ENCODE data around the gene SRRM1. TPM values are rescaled to one million over a fixed set of nuclear protein-coding genes. Genes with fewer than 3 reads are reported as not detected.
"Not testable (repeated sequence)": the region's sequence is repeated elsewhere in the genome, so short reads cannot be mapped to it uniquely, and the experiment has no call there.

The SRRM1 gene
- total RNA-seq, 1 donor from 2014 or later = 58.4 TPM

GRCh38 chr1:24693827-24694379, 50.8 kb downstream of the SRRM1 start:
- no peak for TF ChIP-seq CTCF (IDR thresholded peaks at IDR 0.05; ENCODE audit: insufficient read depth, low read length, poor library complexity, severe bottlenecking)
- Histone ChIP-seq H3K27me3 (ENCODE audit: control insufficient read depth, insufficient read depth, low read length) (no peaks in the 10 kb centered on the region), H3K36me3 (ENCODE audit: control insufficient read depth, insufficient read depth, low read length) (no peaks in the 10 kb centered on the region), H3K4me3 (ENCODE audit: low read depth, low read length) (no peak overlapping the region)
- no peak for DNase-seq (ENCODE audit: low read depth)

- no peak overlapping the region for H3K4me3 ChIP-seq (ENCODE audit: low read depth, low read length)
- H3K27me3 ChIP-seq (ENCODE audit: control insufficient read depth, insufficient read depth, low read length) = no peaks in the 10 kb centered on the region
- no peak for DNase-seq (ENCODE audit: low read depth)
- TF ChIP-seq CTCF (IDR thresholded peaks at IDR 0.05; ENCODE audit: insufficient read depth, low read length, poor library complexity, severe bottlenecking) = no peak
- H3K36me3 ChIP-seq (ENCODE audit: control insufficient read depth, insufficient read depth, low read length) = no peaks in the 10 kb centered on the region
Observed at GRCh38 chr1:24694380-24694843, 51.3 kb downstream of the SRRM1 start.

GRCh38 chr1:24695202-24695974, 52.3 kb downstream of the SRRM1 start:
- Histone ChIP-seq H3K36me3 (ENCODE audit: control insufficient read depth, insufficient read depth, low read length) (no peaks in the 10 kb centered on the region), H3K4me3 (ENCODE audit: low read depth, low read length) (no peak overlapping the region), H3K27me3 (ENCODE audit: control insufficient read depth, insufficient read depth, low read length) (no peaks in the 10 kb centered on the region)
- TF ChIP-seq CTCF (IDR thresholded peaks at IDR 0.05; ENCODE audit: insufficient read depth, low read length, poor library complexity, severe bottlenecking) = no peak
- DNase-seq (ENCODE audit: low read depth) = no peak

- no peak for DNase-seq (ENCODE audit: low read depth)
- TF ChIP-seq CTCF (IDR thresholded peaks at IDR 0.05; ENCODE audit: insufficient read depth, low read length, poor library complexity, severe bottlenecking) = no peak
- H3K36me3 ChIP-seq (ENCODE audit: control insufficient read depth, insufficient read depth, low read length) = no peaks in the 10 kb centered on the region
- H3K27me3 ChIP-seq (ENCODE audit: control insufficient read depth, insufficient read depth, low read length) = no peaks in the 10 kb centered on the region
- no peak overlapping the region for H3K4me3 ChIP-seq (ENCODE audit: low read depth, low read length)
Observed at GRCh38 chr1:24696041-24696755, 53.1 kb downstream of the SRRM1 start.

- Histone ChIP-seq H3K27me3 (ENCODE audit: control insufficient read depth, insufficient read depth, low read length) (no peaks in the 10 kb centered on the region), H3K4me3 (ENCODE audit: low read depth, low read length) (no peak overlapping the region), H3K36me3 (ENCODE audit: control insufficient read depth, insufficient read depth, low read length) (no peaks in the 10 kb centered on the region)
- no peak for TF ChIP-seq CTCF (IDR thresholded peaks at IDR 0.05; ENCODE audit: insufficient read depth, low read length, poor library complexity, severe bottlenecking)
- DNase-seq (ENCODE audit: low read depth) = no peak
Observed at GRCh38 chr1:24696756-24697330, 53.7 kb downstream of the SRRM1 start.

GRCh38 chr1:24697453-24698001, 54.4 kb downstream of the SRRM1 start:
- H3K4me3 ChIP-seq (ENCODE audit: low read depth, low read length); H3K27me3 ChIP-seq (ENCODE audit: control insufficient read depth, insufficient read depth, low read length); H3K36me3 ChIP-seq (ENCODE audit: control insufficient read depth, insufficient read depth, low read length); DNase-seq (ENCODE audit: low read depth): not testable (repeated sequence)

- H3K4me3 ChIP-seq (ENCODE audit: low read depth, low read length); H3K27me3 ChIP-seq (ENCODE audit: control insufficient read depth, insufficient read depth, low read length); DNase-seq (ENCODE audit: low read depth); H3K36me3 ChIP-seq (ENCODE audit: control insufficient read depth, insufficient read depth, low read length): not testable (repeated sequence)
Observed at GRCh38 chr1:24698326-24698725, 55.2 kb downstream of the SRRM1 start.

All from kidney epithelial cell (primary cell).